IPS-NIHi11 (cell line): ENCODE results near the gene OSBP2.

Experiments
- DNase-seq: peaks from one replicate; pipeline ENCODE4 v3.0.0; 2012; ENCODE audit warnings: mixed read lengths, low spot score

OSBP2 gene

DNA sequence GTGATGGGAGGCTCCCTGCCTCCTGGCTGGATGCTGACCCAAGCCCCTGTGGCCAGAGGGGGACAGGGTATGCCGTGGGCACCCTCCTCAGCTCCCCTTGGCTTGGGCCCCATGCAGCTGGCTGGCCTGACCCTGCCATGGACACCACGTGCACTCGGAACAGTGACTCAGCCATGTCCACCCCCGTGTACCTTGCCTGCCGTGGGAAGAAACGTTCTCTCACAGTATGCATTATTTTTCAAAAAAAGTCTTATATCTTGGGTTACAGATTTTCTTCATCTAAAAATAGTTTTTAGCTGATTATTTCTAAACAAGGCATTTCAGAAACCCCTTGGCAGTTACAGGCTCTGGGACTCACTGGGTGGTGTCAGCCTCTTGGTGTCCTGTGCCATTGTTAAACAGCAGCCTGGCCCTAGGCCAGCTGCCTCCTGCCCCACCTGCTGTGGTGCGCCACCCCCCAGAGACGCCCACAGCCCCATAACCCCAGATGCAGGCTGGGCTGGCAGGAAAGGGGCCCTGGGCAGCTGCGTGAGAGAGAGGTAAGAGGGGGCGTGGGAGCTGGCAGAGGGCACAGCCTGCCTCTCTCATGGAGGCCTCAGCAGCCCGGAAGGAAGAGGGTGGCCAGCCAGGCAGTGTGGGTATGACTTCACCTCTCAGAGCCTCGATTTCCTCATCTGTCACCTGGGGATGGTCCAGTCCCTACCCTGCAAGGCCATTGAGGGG, 174.2 kb downstream of the OSBP2 start:
- peak; percentile 31 for DNase-seq

DNA sequence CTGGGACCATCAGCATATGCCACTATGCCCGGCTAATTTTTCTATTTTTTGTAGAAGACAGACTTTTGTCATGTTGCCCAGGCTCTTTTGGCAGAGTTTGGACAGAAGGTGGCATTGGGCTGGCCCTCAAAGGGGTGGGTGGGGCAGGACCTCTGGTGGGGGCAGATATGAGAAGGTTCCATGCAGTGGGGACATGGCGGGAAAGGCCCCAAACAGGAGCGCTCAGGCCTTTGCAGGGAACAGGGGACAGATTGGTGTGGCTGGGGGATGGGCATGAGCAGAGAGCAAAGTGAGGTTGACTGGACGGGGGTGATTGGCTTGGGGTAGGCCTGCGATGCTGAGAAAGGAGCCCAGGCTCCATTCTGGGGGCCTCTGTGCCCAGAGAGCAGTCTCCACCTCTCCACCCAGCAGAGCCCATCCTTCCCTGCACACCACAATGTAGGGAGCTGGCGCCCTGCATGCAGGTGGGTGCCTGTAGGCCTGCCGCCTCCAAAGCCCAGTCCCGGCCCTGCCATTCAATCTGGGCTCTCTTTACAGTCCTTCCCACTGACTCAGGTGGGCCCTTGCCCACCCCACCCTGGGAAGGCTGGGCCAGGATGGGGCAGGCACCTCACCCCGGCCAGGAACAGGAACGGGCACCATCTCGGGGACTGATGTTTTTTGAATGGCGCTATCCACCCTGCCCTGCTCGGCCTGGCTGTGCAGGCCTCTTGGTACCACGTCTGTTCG, 175.2 kb downstream of the OSBP2 start:
- DNase-seq, result peak; percentile 5

DNA sequence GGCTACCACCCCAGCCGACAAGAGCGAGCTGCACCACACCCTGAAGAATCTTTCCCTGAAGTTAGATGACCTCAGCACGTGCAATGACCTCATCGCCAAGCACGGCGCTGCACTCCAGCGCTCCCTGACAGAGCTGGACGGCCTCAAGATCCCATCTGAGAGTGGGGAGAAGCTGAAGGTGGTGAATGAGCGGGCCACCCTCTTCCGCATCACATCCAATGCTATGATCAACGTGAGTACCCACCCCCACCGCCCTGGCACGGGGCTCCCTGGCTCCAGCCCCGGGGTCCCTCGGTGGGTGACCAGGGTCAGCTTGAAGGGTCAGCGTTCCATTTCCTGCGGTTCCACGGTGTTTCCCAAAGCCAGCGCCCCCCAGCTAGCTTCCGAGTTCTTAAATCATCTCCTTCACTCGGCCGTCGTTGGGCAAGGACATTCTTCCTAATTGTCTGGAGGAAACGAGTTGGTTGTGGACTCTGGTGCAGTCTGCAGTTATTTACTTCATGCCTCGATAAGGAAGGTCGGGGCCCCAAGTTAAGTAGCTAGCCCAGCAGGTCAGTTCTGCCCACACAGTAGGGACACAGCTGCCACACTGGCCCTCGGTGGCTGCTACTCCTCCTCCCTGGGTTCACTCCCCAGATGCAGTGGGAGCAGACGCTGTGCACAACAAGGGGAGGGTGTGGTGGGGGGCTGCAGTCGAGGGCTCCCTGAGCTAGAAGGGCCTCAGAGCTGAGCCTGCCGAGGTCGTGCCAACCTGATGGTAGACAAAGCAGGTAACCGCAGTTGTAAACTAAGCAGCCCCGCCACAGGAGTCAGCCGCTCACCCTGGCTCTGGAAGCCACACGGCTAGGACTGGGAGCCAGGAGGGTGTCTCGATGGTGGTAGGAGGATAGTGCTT, 176.0 kb downstream of the OSBP2 start:
- peak; percentile 9 for DNase-seq

DNA sequence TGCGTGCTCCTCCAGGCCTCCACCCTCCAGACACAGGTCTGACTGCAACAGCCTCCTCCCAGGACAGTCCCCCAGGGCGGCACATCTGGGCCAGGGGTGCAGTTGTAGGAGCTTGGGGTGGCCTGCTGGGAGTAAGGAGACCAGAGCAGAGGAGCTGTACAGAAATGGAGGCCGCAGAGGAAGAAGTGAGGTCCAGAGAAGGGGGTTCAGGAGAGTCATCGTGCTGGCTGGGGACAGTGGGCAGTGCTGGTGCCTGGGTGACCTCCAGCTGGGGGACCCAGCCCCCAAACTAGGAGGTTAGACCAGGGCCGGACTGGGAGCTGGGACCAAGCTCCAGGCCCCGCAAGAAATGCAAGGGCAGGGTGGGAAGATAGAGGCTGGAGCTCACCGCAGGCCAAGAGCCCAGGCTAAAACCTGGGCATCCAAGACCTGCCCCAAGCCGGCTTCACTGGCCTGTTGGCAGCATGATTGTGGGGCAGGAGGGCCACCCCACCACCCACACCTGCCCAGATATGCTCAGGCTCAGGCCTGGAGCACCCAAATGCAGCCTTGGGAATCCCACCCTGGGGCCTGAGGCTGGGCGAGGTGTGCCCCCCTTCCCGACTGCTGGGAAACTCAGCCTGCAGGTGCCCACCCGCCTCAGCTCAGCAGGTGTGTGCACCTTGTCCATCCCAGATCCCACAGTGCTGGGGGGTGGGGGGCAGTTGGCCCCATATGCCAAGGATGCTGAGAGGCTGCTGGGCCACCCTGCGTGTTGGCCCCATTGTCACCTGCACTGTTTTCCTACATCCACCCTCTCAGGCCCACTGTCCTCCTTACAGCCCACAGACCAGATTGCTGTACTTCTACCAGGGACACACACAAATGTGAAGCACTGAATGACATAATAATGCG, 177.0 kb downstream of the OSBP2 start:
- peak; percentile 6 for DNase-seq

DNA sequence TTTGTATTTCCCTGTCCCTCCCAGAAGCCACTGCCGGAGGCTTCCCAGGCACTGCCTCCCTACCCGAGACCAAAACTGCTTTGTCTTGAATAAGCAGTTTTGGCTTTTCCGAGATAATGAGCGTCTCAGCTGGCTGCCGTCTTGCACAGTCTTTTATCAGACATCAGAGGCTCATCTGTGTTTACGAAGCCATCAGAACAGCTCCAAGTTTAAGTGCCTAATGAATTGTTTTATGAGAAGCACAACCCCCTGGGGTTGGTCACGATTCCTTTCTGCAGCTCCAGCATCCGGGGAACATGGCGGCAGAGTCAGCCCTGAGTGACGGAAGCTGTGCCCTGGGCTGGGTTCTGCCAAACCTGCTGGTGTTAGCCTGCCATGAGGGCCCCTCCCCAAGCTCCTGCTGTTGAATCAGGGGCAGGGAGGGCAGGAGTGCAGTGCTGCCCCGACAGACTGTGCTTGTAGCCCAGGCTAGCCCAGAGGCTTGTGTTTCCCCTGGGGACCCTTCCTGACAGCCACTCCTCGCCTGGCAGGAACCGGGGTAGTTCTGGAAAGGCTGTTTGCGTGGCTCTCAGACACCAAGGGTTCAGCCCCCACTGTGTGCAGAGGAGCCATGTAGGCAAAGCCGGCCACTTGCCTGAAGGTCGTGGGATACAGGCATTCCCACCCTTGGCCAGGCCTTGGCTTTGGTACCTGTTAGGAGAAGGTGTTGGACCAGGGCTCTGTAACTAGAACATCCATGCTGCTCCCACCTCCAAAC, 177.8 kb downstream of the OSBP2 start:
- peak; percentile 7 for DNase-seq

DNA sequence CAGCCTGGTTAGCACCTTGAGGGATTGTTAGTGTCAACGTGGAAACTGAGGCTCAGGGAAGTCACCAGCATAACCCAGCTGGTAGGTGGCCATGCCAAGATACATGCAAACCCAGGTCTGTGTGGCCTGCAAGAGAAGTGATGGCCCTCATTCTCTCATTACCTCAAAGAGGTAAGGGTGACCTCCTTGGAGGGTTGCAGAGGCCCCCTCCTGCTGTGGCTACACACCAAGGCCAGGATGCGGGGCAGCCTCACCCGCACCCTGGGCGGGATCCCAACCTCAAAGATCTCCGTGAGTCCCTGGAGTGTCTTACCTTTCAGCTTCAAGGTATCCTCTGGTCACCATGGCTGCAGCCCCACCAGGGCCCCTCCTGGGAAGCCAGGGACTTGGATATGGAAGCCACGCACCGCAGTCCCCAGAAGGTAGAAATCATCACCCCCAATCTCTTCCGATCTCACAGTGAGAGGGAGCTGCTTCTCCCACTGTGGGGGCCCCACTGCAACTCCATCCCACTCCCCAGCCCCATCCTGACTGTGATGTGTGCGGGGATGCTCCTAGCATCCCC, 178.5 kb downstream of the OSBP2 start:
- DNase-seq, result peak; percentile 13

DNA sequence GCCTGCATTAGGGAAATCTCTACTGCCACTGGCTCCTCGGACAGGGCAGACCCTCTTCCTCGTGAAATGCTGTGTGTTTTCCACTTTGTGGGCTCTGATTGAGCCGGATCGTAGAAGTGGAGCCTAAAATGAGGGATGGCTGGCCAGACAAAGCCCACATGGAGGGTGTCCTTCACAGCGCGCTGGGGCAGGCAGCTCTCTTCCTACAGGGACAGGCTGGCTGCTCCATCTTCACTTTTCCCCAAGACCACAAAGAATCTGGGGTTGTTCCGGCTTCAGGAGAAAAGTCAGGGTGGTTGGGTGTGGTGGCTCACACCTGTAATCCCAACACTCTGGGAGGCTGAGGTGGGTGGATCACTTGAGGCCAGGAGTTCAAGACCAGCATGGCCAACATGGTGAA, 179.0 kb downstream of the OSBP2 start:
- no peak for DNase-seq

DNA sequence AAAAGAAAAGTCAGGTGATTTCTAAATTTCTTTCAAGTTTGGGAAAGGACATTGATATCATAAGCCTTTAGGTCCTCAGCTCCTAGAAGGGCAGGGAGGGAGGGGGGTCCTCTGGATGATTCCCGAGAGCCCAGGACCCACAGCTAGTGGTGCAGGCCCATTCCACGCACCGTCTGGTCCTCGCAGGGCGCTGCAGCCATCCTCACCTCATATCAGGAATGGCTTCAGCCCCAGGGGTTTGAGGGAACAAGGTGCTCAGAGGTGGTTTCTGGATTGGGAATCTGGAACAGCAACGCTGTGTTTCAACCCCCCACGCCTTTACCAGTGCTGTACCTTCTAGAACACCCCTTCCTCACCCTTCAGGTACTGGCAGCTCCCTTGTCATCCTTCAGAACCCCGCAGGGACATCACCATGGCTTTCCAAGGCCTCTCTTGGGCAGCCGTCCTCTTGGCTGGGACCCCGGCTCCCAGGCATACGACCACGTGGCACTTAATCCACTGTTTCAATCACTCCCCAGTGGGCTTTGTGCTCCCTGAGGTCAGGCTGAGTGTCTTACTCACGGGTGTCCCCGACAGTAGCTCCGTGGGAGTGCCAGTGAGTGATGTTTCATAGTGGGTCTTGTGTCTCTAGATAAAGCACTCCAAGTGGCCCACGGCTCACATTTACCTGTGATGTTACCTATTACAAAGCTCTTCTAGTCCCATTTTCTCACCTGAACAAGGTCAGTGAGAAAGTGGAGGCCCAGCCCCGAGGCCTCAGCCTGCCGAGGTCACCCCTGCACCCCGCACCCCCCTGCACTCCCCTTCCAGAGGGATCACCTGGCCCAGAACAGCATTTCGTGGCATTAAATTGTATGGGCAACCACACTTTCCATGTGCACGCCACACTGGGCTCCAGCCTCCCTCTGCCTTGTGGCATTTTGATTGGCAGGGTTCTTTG, 180.0 kb downstream of the OSBP2 start:
- peak; percentile 3 for DNase-seq

DNA sequence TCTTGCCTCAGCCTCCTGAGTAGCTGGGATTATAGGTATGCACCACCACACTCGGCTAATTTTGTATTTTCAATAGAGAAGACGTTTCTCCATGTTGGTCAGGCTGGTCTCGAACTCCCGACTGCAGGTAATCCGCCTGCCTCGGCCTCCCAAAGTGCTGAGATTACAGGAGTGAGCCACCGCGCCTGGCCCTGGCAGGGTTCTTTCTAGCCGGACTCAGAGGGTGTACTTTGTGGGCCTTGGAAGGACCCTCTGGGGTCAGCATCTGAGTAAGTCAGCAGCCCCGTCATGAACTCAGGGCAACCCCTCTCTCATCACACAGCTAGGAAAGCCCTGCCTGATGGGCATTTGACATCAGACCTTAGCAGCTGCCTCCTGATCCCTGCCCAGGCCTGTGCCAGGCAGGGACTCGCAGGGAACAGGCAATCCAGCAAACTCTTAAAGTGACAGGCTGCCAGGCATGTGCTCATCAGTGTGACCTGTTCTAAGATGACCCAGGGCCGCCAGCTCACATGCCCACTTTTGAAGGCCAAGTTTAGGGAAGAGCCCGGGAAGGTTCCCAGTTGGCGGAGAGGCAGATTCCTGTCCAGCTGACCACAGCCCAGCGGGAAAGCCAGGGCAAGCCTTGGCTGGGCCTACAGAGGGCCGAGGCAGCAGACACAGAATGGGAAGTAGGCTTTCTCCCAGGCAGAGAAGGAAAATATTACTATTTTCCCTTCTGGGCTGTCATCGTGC, 181.0 kb downstream of the OSBP2 start:
- DNase-seq, result peak; percentile 2

DNA sequence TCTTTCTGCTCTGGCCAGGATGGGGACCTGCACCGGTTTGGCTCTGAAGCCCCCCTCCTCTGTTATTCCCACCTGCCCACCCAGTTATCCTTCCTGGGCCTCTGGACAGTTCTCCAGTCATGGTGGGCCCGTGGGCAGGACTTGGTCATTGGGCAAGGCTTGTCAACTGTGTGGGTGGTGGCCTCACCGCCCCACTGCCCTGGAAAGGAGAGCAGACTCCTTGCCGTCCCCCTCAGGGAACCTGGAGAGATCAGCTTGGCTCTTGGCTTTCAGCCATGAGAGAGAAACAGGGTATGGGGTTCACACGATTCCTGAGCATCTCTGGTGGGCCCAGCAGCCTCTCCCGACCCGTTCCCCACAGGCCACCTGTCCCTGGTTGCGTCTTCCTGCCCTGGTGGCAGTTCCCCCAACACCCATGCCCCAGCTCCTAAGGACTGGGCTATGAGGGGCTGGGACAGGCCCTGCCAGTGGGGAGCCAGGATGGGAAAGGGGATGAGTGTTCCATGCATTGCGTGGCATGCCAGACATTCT, 181.6 kb downstream of the OSBP2 start:
- DNase-seq, result peak; percentile 8

DNA sequence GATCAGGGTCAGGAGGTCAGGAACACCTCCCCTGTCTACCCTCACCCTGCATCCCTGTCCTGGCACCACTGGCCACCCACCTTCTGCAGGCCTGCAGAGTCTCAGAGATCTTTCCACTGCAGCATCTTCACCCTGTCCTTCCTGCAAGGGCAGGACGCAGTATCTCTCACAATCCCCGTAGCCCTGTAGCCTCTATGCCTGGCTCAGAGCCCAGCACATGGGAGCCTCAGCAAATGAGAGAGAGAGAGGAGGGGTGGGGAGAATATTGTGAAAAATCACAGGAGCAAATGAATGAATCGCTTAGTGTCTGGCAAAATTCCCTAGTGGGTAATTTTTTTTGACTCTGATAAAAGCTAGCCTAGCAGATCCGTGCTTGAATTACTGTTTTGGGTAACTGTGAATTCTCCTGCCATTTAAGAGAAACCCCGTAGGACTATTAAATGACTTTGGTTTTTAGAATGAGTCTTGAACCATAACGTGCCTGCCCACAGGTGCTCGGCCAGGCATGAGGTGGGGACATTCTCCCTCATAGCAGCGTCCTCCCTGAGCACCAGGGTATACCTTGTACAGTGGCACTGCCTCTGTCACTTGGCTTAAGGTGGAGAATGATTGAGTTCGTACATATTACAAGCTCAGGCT, 182.4 kb downstream of the OSBP2 start:
- peak; percentile 14 for DNase-seq

DNA sequence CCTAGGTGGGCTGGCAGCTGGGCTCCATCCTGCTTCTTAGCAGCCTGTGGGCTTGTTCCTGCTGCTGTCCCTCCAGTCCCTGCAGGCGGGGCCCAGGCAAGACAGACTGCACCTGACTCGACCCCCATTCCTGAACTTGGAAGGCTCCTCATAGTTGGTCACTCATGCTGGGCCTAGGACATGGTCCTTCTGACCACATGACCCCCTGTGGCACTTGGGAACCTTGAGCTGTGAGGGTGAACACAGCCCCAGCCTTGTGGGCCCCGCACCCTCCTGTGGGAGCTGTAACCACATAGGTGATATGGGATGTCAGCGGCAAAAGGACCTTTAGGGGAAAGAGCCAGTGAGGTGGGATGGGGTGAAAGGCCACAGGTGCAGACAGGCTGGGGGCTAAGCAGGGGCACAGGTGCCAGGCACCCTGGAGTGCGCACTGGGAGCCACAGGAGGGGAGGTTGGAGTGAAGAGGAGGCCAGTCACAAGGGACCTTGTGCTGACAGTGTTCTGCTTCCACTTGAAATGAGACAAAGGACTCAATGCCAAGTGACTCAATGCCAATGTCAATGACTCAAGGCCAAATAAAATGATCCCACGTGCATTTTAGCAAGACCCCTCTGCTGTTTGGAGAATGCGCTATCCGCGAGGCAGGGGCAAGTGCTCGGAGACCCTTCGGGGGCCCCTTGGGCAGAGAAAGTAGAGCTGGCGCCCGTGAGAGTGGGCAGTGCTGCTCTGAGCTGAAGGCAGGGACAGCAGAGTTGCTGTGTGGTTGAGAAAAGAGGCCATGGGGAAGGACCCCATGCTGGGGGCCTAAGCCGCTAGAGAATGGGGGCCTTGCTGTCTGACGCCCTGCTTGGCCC, 183.2 kb downstream of the OSBP2 start:
- no peak for DNase-seq

DNA sequence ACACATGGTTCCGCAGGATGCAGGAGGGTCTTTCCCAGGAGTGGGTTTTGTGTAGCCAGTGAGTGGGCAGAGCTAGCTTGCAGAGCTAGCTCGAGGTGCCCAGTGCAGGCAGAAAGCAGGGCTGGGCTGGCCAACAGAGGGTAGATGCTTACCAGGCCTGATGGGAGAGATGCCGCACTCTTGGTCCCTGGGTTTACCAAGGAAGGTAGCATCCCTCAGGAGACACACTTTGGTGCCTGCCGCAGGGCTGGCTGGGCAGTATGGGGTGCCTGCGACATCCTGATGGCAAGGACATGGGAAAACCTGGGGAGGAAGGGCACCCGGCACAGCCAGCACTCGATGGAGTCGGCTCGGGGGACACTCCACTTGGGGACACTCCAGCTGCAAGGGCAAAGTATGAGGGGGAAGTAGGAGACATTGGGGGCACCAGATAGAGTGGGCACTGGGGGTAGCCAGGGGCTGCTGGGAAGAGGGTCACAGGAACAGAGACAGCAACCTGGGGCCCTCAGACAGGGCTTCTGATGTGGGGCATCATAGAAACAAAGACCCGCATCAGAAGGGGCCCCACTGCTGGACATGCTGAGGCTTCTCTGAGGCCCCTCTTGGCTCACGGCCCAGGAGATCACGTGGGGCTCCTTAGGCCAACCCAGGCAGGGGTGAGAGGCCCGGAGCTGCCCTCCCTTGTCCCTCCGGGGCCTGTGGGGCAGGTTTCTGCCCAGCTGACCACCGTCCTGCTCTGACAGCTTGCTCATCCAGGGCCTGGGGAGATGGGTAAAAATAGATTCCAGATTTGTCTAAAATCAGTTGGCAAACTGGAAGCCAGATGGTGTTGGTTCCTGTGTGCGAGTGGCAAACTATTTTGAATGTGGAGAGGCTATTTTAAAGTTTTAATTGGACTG, 184.1 kb downstream of the OSBP2 start:
- DNase-seq, result no peak

DNA sequence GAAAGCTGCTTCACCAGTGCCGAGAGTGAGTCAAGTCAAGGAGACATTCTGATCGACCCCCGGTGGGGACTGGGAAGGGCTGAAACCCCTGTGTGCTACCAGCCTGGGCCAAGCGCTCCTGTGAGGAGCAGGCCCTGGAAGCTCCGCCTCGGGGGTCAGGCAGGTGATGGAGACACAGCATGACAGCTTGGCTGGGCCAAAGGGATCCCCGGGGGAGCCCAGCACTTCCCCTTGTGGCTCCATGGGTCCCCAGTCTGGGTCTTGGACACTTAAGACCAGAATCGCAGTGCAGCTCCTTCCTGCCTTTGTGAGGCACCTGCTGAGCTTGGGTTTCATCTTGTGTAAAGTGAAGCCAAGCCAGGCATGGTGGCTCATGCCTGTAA, 184.7 kb downstream of the OSBP2 start:
- DNase-seq, result no peak

DNA sequence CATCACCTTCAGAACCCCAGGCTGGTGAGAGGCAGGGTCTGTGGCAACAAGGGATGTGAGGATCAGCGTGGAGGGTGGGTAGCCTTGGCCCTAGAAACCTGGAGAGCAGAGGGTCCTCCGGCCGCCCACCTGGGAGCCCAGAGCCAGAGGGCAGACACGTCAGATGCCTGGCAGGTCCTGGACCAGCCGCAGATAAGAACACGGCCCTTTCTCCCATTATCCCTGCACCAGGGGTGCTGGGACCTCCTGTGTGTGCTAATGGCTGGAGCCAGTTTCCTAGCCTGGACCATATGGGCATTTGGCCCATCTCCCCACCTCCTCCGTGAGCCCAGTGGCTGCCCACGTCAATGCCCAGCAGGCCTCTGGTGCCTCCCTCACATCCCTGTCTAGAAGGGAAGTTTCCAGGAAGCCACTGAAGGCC, 185.5 kb downstream of the OSBP2 start:
- DNase-seq, result no peak

DNA sequence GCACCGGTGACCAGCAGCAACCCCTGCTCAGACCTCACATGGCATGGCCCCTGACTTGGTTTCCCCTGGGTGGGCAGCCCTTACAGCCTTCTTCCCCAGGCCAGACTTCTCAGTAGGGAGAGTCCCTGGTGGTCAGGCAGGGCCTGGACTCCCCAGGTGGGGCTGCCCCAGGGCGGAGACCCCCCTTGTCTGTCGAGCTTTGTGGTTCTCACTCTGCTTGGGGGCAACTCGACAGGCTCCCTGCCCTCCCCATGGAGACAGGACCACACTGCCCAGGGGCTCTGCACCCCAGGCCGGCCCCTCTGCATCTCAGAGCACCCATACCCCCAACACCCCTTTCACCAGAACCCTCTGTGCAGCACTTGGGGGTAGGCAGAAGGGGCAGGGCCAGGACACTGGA, 186.2 kb downstream of the OSBP2 start:
- no peak for DNase-seq
